OCI-LY3 (cell line): Measurements from ENCODE around the gene ROR1.

Experiments used
- CTCF ChIP-seq: fragments of 200-600, 300-600 bp; sonication (generic); IDR thresholded peaks from 2 replicates; pipeline ENCODE4 v1.5.1; 2014; ENCODE audit warnings: antibody characterized with exemption, low read length, low read depth
- EZH2phosphoT487 ChIP-seq: fragments of 200-600 bp; shearing (Covaris generic); IDR thresholded peaks from 2 replicates; pipeline ENCODE4 v1.6.1; 2018; ENCODE audit warnings: antibody characterized with exemption, mixed run types, low read depth

- no peak for TF ChIP-seq CTCF
- no peak for TF ChIP-seq EZH2phosphoT487
Observed at GRCh38 chr1:64167176-64167575, 393.4 kb downstream of the ROR1 start.
